ENCODE data around the gene SUSD3. TPM values are rescaled to one million over a fixed set of nuclear protein-coding genes. Genes with fewer than 3 reads are reported as not detected.
"Not testable (repeated sequence)": the region's sequence is repeated elsewhere in the genome, so short reads cannot be mapped to it uniquely, and the experiment has no call there.

The SUSD3 gene
- 10 to 100 TPM in 1 of 5 donors, 1 to 10 TPM in 4; 3.6 to 11.9 (median 5.7) TPM for polyA plus RNA-seq (ENCODE audit: insufficient read depth in 1 of 5, insufficient read length in 5 of 5, low replicate concordance in 1 of 5)
- long read RNA-seq, donor 1, partial matches to known transcripts: 0 of 4 reads
- long read RNA-seq, donor 1, other reads (novel, unspliced or antisense): 0 of 4 reads
- long read RNA-seq, donor 2: 0 reads
- long read RNA-seq, donor 3, partial matches to known transcripts: 0 of 4 reads
- long read RNA-seq, donor 3, other reads (novel, unspliced or antisense): 0 of 4 reads
- long read RNA-seq, donor 4, partial matches to known transcripts: 0 of 2 reads
- long read RNA-seq, donor 4, other reads (novel, unspliced or antisense): 0 of 2 reads
- long read RNA-seq, donor 5, partial matches to known transcripts: 0 of 5 reads
- long read RNA-seq, donor 5, other reads (novel, unspliced or antisense): 0 of 5 reads
- long read RNA-seq, donor 6, partial matches to known transcripts: 0 of 5 reads
- long read RNA-seq, donor 6, other reads (novel, unspliced or antisense): 0 of 5 reads
- long read RNA-seq, donor 7, partial matches to known transcripts: 0 of 7 reads
- long read RNA-seq, donor 7, other reads (novel, unspliced or antisense): 0 of 7 reads
- long read RNA-seq, donor 8, partial matches to known transcripts: 0 of 1 reads
- long read RNA-seq, donor 8, other reads (novel, unspliced or antisense): 0 of 1 reads

DNA sequence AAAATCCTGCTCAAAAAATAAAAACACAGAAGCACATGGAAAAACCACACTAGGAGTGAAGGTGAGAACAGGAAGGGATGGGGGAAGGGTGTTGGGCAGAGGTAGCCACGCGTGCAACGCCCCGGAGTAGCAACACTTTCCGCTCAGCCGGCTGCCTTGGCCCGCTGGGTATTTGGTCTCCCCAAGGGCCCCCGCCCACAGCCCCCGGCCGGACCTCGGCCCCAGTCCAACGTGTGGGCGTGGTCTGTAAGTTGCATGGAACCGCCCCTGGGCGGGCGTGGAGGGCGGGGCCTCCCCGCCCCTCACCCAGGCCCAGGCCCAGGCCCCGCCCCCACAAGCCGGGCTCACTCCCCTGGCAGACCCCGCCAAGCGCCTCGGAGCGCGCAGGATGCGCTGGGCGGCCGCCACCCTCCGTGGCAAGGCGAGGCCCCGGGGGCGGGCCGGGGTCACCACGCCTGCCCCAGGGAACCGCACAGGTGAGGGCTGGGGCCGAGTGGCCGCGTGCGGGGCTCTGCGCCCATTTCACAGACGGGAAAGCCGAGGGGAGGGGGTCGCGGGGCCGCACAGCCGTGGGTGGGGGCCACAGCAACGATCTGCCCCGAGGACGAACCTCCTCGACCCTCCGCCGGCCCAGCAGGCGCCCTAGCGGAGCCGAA, at the start of gene SUSD3:
Gene SUSD3 (plus strand): TSS at position 347 of the 656 bp plus-strand sequence. CDS start 42 bp downstream, at position 389.
- DNase-seq: peak; percentile 60 to 74

DNA sequence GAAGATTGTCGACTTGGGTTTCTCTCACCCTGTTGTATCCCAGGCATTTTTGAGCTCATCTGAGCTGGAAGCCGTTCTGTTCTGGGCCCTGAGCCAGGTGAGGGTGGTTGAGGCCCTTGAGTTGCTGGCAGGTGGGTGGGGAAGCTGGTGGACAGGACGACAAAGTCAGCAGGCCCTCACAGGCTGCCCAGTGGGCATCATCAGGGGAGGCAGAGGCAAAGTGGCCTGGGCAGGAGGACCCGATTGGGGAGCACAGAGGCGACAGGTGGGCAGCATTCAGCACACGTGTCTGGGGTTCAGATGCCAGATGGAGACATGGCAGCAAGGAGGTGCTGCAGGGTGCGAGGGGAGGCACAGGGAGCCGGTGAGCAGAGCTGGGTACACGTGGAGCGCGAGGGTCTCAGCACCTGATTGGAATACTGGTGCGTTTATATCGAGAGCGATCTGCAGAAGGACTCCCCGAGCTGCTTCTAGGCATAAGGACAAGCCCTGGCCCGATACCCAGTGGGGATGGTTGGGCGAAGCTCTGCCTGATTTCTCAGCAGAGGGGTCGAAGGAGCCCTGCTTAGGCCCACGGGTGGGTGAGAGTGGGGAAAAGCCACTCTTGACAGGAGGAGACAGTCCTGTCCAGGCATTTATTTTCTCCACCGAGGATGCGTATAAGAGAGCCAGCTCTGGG, 49.0 kb upstream of the SUSD3 start:
- DNase-seq: no peak

DNA sequence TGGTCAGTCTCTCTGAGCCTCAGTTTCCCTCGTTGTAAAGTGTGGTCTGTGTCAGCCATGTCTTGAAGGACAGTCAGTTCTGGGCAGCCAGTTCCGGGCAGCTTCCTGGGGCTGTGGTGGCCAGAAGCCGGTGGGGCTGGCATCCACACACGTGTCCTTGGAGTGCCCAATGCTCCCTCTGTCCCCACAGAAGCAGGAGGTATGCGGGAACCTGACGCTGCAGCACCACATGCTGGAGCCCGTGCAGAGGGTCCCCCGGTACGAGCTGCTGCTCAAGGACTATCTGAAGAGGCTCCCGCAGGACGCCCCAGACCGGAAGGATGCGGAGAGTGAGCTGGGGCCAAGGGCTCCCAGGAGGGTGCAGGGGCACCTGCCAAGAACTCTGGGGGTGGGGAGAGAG, 48.4 kb upstream of the SUSD3 start:
- no peak for DNase-seq

DNA sequence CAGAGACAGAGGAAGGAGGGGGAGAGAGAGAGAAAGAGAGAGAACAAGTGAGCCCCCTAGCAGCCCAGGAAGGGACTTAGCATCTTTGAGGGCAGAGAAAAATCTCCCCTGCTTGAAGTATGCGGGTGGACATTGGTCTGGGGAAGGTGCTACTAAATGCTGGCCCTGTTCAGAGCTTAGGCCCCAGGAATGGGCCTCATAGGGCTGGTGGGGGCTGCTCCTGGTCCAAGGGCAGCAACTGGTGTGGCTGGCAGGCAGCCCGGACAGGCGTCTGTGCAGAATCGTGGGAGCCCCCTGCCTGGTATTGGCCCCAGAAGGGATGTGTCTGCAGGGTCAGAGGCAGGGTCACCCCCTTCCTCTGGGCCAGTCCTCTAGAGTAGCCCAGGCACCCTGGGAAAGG, 47.8 kb upstream of the SUSD3 start:
- DNase-seq: no peak

DNA sequence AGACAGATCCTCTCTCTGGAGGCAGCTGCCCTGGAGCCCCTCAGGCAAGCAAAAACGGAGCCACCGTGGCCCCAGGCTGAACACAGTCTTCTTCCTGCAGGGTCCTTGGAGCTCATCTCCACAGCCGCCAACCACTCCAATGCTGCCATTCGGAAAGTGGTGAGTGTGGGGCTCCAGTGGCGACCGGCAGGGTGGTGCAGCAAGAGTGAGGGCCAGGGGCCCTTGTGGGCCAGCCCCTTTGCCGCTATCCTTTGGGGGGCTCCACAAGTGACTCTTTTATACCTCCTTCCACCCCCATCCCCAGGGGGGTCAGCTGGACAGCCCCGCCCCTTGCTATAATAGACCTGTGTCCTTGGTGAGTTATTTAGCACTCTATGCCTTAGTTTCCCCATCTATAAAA, 47.4 kb upstream of the SUSD3 start:
- no peak for DNase-seq

DNA sequence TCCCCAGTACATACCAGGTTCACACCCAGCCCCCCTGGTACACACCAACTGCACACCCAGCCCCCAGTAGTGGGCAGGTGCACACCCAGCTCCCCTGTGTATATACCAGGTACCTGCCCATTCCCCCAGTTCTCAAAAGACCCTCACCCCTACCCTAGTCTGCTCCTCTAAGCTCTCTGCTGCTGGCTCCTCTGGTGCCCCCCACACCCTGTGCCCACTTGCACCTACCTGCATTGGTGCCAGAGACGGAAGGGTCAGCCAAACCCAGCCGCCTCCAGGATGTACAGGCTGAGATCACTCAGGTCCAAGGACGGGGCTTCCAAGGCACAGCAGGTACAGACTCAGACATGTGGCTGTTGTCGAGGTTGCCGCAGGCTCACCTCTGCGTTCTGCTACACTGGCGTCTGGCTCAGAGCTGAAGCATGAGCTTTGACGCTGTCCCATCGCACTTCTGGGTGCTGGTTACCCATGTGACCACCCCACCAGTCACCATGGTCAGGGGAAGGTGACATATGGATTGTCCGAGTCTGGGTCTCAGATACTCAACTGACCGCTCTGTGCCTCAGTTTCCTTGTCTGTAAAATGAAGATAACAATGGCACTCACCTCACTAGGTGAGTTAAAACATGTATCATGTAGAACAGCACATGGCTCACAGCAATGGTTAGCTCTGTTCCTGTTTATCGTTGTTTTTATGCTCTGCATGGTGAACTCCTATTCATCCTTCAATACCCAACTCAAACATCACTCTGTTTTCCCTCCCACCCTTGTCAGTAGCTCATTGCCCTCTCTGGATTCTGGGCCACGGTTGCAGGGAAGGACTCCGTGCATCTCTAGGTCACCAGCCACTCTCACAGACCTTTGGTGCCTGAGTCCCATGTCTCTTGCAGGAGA, 45.3 kb upstream of the SUSD3 start:
- DNase-seq: no peak

DNA sequence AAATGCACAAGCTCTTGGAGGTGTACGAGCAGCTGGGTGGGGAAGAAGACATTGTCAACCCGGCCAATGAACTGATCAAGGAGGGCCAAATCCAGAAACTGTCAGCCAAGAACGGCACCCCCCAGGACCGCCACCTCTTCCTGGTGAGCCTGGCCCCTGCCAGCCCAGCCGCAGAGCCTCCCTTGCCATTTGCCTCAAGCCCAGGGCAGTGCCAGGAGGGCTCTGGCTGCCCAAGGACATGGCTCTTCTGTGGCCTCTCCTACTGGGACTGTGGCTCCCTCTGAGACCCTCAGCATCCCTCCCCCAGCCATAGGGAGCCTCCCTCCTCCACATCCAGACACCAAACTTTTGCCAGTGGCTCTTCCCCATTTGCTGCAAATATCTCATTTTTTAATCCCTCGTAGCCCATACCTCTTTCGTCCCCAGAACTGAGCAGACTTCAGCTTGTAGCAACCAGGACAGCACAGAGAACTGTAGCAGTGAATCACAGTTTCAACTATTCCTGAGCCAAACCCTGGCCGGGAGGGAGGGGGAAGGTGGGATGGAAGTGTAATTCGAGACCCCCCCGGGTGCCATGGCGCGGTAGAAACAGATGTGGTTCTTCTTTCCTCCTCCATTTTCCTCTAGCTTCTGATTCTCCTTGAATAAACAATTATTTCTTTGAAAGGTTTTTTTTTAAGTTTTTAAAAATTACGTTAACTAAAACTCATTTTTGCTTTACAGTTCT, 44.5 kb upstream of the SUSD3 start:
- no peak for DNase-seq

DNA sequence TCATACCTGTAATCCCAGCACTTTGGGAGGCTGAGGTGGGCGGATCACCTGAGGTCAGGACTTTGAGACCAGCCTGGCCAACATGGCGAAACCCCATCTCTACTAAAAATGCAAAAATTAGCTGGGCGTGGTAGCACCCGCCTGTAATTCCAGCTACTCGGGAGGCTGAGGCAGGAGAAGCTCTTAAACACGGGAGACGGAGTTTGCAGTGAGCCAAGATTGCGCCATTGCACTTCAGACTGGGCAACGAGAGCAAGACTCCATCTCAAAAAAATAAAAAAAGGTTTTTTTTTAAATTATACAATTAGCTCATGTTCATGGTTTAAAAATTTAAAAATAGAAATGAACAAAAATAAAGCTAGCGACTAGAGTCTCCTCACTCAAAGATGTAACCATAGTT, 43.3 kb upstream of the SUSD3 start:
- not testable (repeated sequence) for DNase-seq

DNA sequence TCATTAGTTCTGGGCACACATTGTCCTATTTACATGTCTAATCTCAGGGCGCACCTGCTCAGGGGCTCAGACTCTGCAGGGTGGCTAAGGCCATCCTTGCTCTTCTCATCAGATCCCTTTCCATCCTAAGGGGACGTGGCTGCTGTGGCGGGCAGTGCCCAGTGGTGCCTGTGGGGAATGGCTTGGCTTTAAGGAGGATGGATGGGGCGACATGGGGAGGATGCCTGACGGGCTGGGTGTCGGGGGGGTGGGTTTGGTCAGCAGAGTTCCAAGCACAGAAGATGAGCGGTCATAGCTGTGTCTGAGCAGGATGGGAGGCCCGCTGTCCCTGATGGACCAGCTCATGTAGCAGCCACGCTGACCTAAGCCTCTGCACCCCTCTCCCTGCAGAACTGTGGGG, 40.9 kb upstream of the SUSD3 start:
- DNase-seq: no peak

DNA sequence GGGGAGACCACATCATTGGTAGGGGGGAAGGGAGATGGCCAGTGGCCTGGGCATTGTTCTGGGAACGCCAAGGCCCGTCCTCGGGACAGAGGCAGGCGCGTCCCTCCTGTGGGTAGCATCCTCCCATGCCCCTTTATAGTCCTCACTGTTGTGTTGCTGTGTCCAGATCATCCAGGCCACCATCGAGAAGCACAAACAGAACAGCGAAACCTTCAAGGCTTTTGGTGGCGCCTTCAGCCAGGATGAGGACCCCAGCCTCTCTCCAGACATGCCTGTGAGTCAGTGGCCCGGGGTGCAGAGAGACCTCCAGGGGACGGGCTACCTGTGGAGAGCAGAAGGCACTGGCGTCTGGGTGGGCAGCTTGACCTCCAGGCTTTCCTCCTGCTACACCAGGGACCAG, 38.4 kb upstream of the SUSD3 start:
- no peak for DNase-seq

DNA sequence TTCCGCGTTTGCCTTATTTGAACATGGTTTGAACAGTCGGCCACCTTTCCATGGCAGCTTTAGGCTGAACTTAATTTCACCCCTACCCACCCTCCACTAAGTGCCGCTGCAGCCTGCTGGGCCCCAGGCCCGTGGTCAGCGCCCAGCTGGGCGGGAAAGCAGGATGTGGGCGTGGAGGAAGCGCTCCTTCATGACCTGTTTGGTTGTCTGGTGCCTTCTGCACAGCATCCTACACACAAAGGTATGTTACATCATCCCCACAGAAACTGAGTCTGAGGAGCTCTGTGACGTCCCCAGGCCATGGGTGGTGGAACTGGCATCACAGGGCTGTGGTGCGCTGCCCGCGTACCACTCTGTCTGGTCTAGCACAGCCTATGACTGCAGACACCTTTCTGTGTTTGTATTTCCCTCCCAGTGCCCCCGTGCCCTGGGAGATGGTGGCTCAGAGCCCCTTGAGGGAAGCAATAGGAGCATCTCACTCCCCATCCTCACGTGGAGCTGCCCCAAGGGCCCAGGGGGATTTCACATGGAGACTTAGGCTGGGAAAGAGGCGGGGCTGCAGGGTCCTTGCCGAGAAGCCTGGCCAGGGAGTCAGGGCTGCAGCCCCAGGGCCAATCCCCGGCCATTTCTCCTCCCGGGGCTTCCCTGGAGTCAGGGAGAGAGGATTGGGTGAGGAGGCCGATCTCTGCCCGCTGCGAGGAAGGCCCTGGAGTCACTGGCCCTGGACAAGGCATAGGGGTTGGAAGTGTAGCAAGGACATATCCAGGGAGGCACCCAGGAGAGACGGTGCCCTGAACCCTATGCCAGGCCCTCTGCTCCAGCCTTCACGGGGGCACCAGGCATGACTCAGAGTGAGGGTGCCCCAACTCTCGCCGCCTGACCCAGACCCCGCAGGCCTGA, 37.5 kb upstream of the SUSD3 start:
- DNase-seq: no peak

DNA sequence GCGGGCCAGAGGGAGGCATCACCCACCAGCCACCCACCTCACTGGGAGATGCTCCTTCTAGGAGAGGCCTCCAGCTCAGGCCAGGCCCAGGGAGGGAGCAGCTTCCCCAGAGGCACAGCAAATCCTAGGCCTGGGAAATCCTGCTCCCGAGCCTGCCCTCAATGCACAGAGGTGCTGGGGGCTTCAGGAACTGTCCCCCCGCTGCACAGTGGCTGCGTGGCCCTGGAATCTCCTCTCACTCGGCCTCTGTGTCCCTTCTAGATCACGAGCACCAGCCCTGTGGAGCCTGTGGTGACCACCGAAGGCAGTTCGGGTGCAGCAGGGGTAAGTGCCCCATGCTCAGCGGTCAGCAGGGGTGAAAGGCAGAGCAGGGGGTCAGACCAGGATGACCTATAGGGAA, 36.4 kb upstream of the SUSD3 start:
- DNase-seq: no peak

DNA sequence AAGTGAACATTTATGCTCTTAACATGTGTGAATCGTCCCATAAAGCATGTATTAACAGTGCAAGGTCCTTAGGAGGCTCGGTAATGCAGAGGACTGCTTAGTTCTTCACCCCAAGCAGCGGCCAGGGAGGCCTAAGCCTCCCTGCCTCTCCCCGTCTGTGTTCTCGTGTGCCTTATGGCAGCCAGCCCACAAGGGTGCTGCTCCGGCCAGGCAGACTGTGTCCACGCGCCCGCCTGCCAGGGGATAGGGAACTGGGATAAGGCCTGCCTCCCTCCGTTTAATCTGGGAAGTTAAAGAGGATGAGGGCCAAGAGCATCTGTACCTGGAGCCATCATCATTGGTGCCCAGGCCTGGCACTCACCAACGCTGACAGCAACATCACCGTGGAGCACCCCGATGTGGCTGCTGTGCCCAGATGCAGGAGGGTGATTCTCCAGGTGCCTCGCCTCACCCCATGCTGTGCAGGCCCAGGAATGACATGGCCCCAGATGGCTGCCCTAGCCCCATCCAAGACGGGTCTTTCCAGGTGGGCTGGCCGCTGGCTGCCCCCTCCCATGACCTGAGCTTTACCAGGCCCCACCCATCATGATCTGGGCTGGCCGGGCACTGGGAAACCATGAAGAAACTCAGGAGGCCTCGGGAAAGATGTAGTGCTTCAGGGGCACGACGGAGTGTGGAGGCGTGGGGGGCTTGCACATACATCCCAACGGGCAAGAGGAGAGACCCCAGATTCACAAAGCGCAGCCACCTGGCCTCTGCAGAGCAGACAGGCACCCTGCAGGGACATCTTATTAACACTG, 35.6 kb upstream of the SUSD3 start:
- DNase-seq: no peak

DNA sequence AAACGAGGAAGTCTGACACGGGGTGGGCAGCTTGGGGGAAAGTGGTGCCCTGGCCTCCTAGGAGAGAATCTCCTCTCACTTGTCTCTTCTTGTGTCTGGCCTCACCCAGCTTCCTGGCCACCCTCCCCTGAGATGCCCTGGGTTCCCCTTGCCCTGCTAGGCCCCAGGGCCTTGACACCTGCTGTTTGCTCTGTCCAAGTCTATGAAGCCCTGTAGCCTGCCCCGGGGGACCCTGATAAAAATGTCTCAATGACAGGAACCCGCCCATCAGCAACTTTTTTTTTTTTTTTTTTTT, 35.0 kb upstream of the SUSD3 start:
- no peak for DNase-seq

DNA sequence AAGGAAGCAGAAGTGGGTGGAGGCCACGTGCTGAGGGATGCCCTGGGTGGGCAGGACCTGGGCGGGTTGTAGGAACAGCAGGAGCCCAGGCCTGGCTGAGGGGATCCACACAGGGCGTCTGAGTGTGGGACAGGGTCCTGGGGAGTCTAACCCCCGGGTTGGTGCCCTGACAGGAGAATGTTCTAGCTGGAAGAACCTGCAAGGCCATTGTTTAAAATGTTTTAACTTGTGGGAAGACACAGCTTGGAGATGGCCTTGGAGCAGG, 33.9 kb upstream of the SUSD3 start:
- DNase-seq: no peak

DNA sequence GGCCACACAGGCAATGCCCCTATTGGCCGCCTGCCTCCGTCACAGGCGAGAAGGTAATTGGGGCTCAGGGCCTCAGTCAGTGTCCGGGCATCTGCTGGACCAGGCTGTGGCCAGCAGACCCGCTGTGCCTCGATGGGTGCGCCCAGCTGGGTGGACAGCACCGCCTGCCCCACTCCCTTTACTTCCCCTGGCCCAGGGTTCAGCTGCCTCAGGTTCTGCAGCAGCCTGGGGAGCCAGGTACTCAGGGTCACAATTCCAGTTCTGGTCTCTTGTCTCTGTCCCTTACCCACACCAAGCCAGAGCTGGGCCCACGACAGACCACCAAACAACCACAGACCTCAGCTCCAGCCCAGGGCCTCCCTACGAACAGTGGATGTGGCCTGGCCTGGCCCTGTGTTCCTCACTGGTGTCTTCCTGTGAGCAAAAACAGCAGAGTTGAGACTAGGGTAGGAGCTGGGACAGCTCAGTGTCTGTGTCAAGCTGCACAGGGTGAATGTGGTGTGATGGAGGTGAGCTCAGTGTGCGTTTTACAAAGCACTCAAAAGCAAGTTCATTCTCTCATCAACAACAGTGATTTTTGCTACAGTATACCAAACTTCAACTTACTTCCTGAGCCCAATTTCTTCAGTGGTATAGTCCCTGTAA, 33.4 kb upstream of the SUSD3 start:
- no peak for DNase-seq

DNA sequence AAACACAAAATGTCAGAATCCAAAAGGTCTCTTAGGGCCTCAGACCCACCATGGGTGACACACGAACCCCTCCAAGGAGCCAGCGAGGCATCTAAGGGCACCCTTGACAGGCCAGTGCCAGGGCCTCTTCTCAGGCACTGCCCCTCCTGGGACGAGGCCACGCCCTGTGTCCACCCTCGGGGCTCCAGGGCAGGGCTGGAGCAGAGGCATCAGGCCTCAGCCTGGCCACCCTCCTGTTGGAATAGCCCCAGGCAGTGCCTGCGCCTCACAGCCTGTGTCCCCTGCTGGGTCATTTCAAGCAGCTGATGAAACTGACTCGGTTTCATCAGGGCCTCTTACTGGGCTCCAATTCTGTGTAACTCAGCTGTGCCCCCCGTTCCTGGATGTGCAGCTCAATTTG, 32.8 kb upstream of the SUSD3 start:
- DNase-seq: no peak

DNA sequence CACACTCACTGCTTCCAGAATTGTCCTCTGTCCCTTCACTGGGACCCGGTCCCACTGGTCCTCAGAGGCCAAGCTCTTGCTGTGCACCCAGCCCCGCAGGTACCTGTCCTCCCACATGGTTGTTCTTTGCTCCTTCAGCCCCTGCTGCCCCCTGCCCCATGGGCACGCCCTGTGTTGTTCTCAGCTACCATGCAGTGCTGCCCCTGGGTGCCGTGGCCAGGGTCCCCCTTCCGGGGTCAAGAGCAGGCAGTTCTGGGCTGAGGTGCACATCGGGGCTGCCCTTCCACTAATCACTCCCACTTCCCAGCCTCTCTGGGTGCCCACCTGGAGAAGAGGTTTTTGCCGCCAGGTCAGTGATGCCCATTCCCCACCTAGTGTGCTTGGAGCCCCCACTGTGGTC, 31.9 kb upstream of the SUSD3 start:
- DNase-seq: no peak

DNA sequence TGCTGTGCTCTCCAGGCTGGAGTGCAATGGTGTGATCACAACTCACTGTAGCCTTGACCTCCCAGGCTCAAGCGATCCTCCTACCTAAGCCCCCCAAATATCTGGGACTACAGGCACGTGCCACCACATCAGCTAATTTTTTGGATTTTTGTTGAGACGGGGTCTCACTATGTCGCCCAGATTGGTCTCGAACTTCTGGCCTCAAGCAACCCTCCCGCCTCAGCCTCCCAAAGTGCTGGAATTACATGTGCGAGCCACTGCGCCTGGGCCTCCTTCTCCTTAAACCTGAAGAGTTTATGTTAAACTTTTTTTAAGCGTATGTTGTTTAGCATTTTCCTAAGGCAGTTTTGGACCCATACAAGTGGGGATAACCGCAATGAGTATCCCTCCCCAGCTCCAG, 30.8 kb upstream of the SUSD3 start:
- no peak for DNase-seq
